ENCODE results near the gene CHID1. TPM values are rescaled to one million over a fixed set of nuclear protein-coding genes. Genes with fewer than 3 reads are reported as not detected.
A peak's percentile ranks its signal among the peaks of the same experiment; 100 is the strongest.

CHID1 gene
- total and polyA plus RNA-seq, 3 donors from 2014 or later, result 134 to 176 (median 146) TPM

DNA sequence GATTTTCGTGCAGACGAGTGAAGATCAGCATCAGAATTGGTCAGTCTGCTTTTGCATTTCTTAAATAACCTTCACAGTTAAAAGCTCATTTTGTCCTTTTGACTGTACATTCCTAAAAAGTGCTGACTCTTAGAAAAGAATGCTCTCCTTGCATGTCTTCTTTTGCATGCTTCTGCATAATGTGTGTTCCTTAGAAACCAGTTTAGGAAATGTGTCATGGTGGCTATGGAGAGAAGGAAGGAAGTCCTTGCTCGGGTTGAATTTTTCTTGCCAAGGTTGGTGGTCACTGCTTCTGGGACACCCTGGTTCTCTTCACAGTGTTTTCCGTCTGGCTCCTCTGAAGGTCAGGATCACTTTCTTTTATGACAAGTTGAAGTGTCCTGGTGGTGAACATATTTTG lies 21.8 kb upstream of the CHID1 start:
- 38 to 52% methylated on average over 4 of the region's 4 CpGs for WGBS, 2 donors
- Histone ChIP-seq H3K27ac (peak overlapping the region in 1 of 2 donors; percentile 63), H3K9me3 (no peaks in the 10 kb centered on the region), H3K36me3 (ENCODE audit: low read depth, missing control alignments) (no peaks in the 10 kb centered on the region), H3K4me3 (no peak overlapping the region), H3K27me3 (no peaks in the 10 kb centered on the region), H3K4me1 (peaks cover 31% of the 10 kb centered on the region)
- intact Hi-C loops (cut with DNase I; ENCODE audit: low total_unique reads), result no loop called here
- TF ChIP-seq, protein P1, sequence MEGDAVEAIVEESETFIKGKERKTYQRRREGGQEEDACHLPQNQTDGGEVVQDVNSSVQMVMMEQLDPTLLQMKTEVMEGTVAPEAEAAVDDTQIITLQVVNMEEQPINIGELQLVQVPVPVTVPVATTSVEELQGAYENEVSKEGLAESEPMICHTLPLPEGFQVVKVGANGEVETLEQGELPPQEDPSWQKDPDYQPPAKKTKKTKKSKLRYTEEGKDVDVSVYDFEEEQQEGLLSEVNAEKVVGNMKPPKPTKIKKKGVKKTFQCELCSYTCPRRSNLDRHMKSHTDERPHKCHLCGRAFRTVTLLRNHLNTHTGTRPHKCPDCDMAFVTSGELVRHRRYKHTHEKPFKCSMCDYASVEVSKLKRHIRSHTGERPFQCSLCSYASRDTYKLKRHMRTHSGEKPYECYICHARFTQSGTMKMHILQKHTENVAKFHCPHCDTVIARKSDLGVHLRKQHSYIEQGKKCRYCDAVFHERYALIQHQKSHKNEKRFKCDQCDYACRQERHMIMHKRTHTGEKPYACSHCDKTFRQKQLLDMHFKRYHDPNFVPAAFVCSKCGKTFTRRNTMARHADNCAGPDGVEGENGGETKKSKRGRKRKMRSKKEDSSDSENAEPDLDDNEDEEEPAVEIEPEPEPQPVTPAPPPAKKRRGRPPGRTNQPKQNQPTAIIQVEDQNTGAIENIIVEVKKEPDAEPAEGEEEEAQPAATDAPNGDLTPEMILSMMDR (IDR thresholded peaks at IDR 0.05), result no peak
- no peak for TF ChIP-seq POLR2A (IDR thresholded peaks at IDR 0.05)
- no peak for DNase-seq

DNA sequence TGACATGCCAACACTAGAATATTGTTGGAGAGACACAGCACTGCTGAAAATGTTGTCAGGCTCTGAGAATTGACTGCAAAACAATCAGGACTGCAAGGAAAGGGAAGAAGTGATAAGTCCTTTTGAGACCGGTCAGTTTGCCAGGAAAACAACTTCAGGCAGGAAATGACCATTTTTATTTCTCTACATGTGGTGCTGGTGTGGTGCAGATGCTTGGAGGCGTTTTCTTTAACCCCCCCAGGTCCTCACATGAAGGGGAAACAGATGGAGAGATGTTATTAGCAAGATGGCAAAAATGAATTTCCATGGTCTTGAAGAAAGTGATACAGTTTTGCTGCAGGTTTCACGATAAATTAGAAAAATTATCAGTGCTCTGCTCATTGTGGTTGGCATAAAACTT lies 20.8 kb upstream of the CHID1 start:
- Histone ChIP-seq H3K27me3 (no peaks in the 10 kb centered on the region), H3K9me3 (no peaks in the 10 kb centered on the region), H3K4me1 (peaks cover 36% of the 10 kb centered on the region), H3K36me3 (ENCODE audit: low read depth, missing control alignments) (no peaks in the 10 kb centered on the region), H3K27ac (no peak overlapping the region), H3K4me3 (no peak overlapping the region)
- TF ChIP-seq, protein P1 (IDR thresholded peaks at IDR 0.05), result no peak
- no peak for TF ChIP-seq POLR2A (IDR thresholded peaks at IDR 0.05)
- intact Hi-C loops (cut with DNase I; ENCODE audit: low total_unique reads), result no loop called here
- no peak for DNase-seq
- 39 to 53% methylated on average over 3 of the region's 3 CpGs for WGBS, 2 donors

DNA sequence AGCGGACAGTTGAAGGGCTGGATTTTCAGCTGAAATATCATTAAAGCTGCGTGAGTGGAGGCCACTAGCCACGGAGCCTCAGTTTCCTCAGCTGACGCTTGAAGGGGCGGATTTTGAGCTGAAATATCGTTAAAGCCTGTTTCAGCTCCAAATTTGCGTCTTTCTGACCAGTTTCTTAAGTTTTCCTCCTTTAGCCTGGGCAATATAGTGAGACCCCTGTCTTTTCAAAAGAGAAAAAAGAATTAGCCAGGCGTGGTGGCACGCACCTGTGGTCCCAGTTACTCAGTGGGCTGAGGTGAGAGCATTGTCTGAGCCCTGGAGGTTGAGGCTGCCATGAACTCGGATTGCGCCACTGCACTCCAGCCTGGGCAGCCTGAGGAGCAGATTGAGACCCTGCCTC lies 18.8 kb upstream of the CHID1 start:
- no peaks in the 10 kb centered on the region for H3K36me3 ChIP-seq (ENCODE audit: low read depth, missing control alignments)
- WGBS, 2 donors, result 95 to 98% methylated on average over 10 to 11 of the region's 11 CpGs
- H3K9me3 ChIP-seq, result no peaks in the 10 kb centered on the region
- H3K4me3 ChIP-seq, result no peak overlapping the region
- no peak overlapping the region for H3K27ac ChIP-seq
- H3K4me1 ChIP-seq, result peaks cover 36% of the 10 kb centered on the region
- intact Hi-C loops (cut with DNase I; ENCODE audit: low total_unique reads), result no loop called here
- no peaks in the 10 kb centered on the region for H3K27me3 ChIP-seq
- TF ChIP-seq POLR2A (IDR thresholded peaks at IDR 0.05), result no peak
- TF ChIP-seq, protein P1 (IDR thresholded peaks at IDR 0.05), result no peak
- DNase-seq, result no peak

DNA sequence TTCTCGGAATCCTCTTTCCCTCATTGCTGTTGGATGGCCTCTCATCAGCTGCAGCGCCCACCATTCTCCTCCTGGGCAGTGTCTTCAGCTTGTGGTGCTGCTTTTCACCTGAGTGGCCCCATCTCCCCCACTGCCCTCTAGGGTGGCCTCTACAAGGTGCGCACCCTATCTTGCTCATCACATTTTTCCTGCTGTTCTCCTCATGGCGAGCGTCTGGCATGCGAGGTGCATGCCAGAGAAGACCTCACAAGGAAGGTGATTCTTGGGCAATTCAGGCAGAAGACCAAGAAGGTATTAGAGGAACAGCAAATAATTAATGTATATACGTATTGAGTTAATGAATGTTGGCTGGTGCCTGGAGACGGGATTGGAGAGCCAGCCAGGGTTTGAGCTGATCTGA lies 18.2 kb upstream of the CHID1 start:
- WGBS, 2 donors, result 85% methylated on average over 8 of the region's 8 CpGs
- peaks cover 33% of the 10 kb centered on the region for H3K4me1 ChIP-seq
- no peaks in the 10 kb centered on the region for H3K36me3 ChIP-seq (ENCODE audit: low read depth, missing control alignments)
- H3K27me3 ChIP-seq, result no peaks in the 10 kb centered on the region
- H3K9me3 ChIP-seq, result no peaks in the 10 kb centered on the region
- TF ChIP-seq, protein P1 (IDR thresholded peaks at IDR 0.05), result no peak
- no peak for TF ChIP-seq POLR2A (IDR thresholded peaks at IDR 0.05)
- H3K4me3 ChIP-seq, result no peak overlapping the region
- intact Hi-C loops (cut with DNase I; ENCODE audit: low total_unique reads), result no loop called here
- no peak for DNase-seq
- no peak overlapping the region for H3K27ac ChIP-seq

DNA sequence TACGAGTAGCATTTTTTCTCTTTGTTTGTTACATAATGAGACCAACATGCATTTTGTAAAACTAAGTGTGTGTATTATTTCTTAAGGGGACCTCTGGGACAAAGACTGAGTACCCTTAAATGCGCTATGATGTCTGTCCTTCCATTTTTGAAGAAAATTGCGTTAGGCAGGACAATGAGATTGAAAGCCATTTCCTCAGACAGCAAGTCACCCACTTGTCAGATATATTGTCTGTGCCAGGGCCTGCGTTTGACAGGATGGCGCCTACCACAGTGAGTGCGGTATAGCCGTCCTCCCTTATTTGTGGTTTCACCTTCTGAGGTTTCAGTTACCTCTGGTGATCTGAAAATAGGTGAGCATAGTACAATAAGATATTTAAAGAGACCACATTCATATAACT lies 17.3 kb upstream of the CHID1 start:
- H3K9me3 ChIP-seq, result no peaks in the 10 kb centered on the region
- no peak for DNase-seq
- no peak for TF ChIP-seq POLR2A (IDR thresholded peaks at IDR 0.05)
- TF ChIP-seq, protein P1 (IDR thresholded peaks at IDR 0.05), result no peak
- H3K4me1 ChIP-seq, result peaks cover 24% of the 10 kb centered on the region
- intact Hi-C loops (cut with DNase I; ENCODE audit: low total_unique reads), result no loop called here
- no peaks in the 10 kb centered on the region for H3K36me3 ChIP-seq (ENCODE audit: low read depth, missing control alignments)
- 70 to 74% methylated on average over 7 of the region's 7 CpGs for WGBS, 2 donors
- H3K4me3 ChIP-seq, result no peak overlapping the region
- no peaks in the 10 kb centered on the region for H3K27me3 ChIP-seq
- H3K27ac ChIP-seq, result no peak overlapping the region
